ENCODE measurements around the gene ALG3.
A peak's percentile ranks its signal among the peaks of the same experiment; 100 is the strongest.

Gene ALG3

GRCh38 chr3:184234671-184235380, 13.9 kb downstream of the ALG3 start:
- no peak overlapping the region for H2AFZ ChIP-seq (ENCODE audit: low read length)
- H3K4me1 ChIP-seq (ENCODE audit: low read length), result no peaks in the 10 kb centered on the region
- no peaks in the 10 kb centered on the region for H3K79me2 ChIP-seq (ENCODE audit: low read length)
- TF ChIP-seq EZH2 (optimal IDR thresholded peaks at IDR 0.05; ENCODE audit: low read depth, low read length), result no peak
- no peak for TF ChIP-seq EZH2phosphoT487 (IDR thresholded peaks at IDR 0.05; ENCODE audit: low read length)
- TF ChIP-seq CTCF (IDR thresholded peaks at IDR 0.05; ENCODE audit: low read length), result no peak
- no peak overlapping the region for H3K27ac ChIP-seq (ENCODE audit: low read length)
- no peaks in the 10 kb centered on the region for H3F3A ChIP-seq (ENCODE audit: insufficient read depth, low read length)
- DNase-seq, result no peak
- H3K36me3 ChIP-seq (replicated peaks; ENCODE audit: insufficient read depth, low read length), result no peaks in the 10 kb centered on the region
- H3K4me2 ChIP-seq (ENCODE audit: low read depth, low read length), result no peak overlapping the region
- H4K20me1 ChIP-seq (ENCODE audit: insufficient read depth, low read length), result no peaks in the 10 kb centered on the region
- H3K4me3 ChIP-seq (ENCODE audit: low read length), result no peak overlapping the region
- no peak overlapping the region for H3K9ac ChIP-seq (ENCODE audit: low read length)
- peaks cover 55% of the 10 kb centered on the region for H3K27me3 ChIP-seq (replicated peaks; ENCODE audit: insufficient read depth, low read length)
- H3K9me2 ChIP-seq (replicated peaks; ENCODE audit: insufficient read depth, low read length), result no peaks in the 10 kb centered on the region
- no peaks in the 10 kb centered on the region for H3K9me3 ChIP-seq (replicated peaks; ENCODE audit: insufficient read depth, low read length)

GRCh38 chr3:184234224-184234623, 14.5 kb downstream of the ALG3 start:
- no peak for TF ChIP-seq EZH2 (optimal IDR thresholded peaks at IDR 0.05; ENCODE audit: low read depth, low read length)
- 0 out of 2 replicates have a peak, but pooled peaks have one; percentile 4 for TF ChIP-seq CTCF (IDR thresholded peaks at IDR 0.05; ENCODE audit: low read length)
- no peak for TF ChIP-seq EZH2phosphoT487 (IDR thresholded peaks at IDR 0.05; ENCODE audit: low read length)
- DNase-seq, result no peak
- no peak overlapping the region for H3K4me3 ChIP-seq (ENCODE audit: low read length)
- no peaks in the 10 kb centered on the region for H3K36me3 ChIP-seq (replicated peaks; ENCODE audit: insufficient read depth, low read length)
- H3K79me2 ChIP-seq (ENCODE audit: low read length), result no peaks in the 10 kb centered on the region
- H4K20me1 ChIP-seq (ENCODE audit: insufficient read depth, low read length), result no peaks in the 10 kb centered on the region
- no peak overlapping the region for H3K9ac ChIP-seq (ENCODE audit: low read length)
- no peaks in the 10 kb centered on the region for H3K9me2 ChIP-seq (replicated peaks; ENCODE audit: insufficient read depth, low read length)
- no peak overlapping the region for H3K4me2 ChIP-seq (ENCODE audit: low read depth, low read length)
- H3K4me1 ChIP-seq (ENCODE audit: low read length), result no peaks in the 10 kb centered on the region
- no peak overlapping the region for H2AFZ ChIP-seq (ENCODE audit: low read length)
- H3K27me3 ChIP-seq (replicated peaks; ENCODE audit: insufficient read depth, low read length), result peaks cover 58% of the 10 kb centered on the region
- no peaks in the 10 kb centered on the region for H3F3A ChIP-seq (ENCODE audit: insufficient read depth, low read length)
- H3K27ac ChIP-seq (ENCODE audit: low read length), result no peak overlapping the region
- H3K9me3 ChIP-seq (replicated peaks; ENCODE audit: insufficient read depth, low read length), result no peaks in the 10 kb centered on the region

- Histone ChIP-seq H3K4me2 (ENCODE audit: low read depth, low read length) (no peak overlapping the region), H3K9ac (ENCODE audit: low read length) (no peak overlapping the region)
Measured at GRCh38 chr3:184233127-184233843, 15.5 kb downstream of the ALG3 start.

More at GRCh38 chr3:184233127-184233843, 15.5 kb downstream of the ALG3 start:
- Histone ChIP-seq H3K27me3 (replicated peaks; ENCODE audit: insufficient read depth, low read length) (peaks cover 65% of the 10 kb centered on the region), H3K9me2 (replicated peaks; ENCODE audit: insufficient read depth, low read length) (no peaks in the 10 kb centered on the region), H3F3A (ENCODE audit: insufficient read depth, low read length) (no peaks in the 10 kb centered on the region), H3K27ac (ENCODE audit: low read length) (no peak overlapping the region), H3K4me1 (ENCODE audit: low read length) (no peaks in the 10 kb centered on the region), H2AFZ (ENCODE audit: low read length) (no peak overlapping the region), H4K20me1 (ENCODE audit: insufficient read depth, low read length) (no peaks in the 10 kb centered on the region), H3K9me3 (replicated peaks; ENCODE audit: insufficient read depth, low read length) (no peaks in the 10 kb centered on the region), H3K79me2 (ENCODE audit: low read length) (no peaks in the 10 kb centered on the region), H3K4me3 (ENCODE audit: low read length) (no peak overlapping the region), H3K36me3 (replicated peaks; ENCODE audit: insufficient read depth, low read length) (no peaks in the 10 kb centered on the region)
- no peak for TF ChIP-seq EZH2phosphoT487 (IDR thresholded peaks at IDR 0.05; ENCODE audit: low read length)
- no peak for TF ChIP-seq EZH2 (optimal IDR thresholded peaks at IDR 0.05; ENCODE audit: low read depth, low read length)
- TF ChIP-seq CTCF (IDR thresholded peaks at IDR 0.05; ENCODE audit: low read length), result no peak
- DNase-seq, result no peak

Data from MM.1S (cell line).